Gastroesophageal sphincter (tissue), 3 donors: ENCODE measurements around the gene P4HB.

Source experiments
- EP300 ChIP-seq: sonication (generic); formaldehyde crosslinking; IDR thresholded peaks from one replicate; pipeline ENCODE4 v1.6.1; 2017; ENCODE audit warnings: antibody characterized with exemption, mild to moderate bottlenecking
- POLR2A ChIP-seq, 2 donors: fragments of 450-650 bp; IDR thresholded peaks; one replicate each; pipeline ENCODE4 v1.6.1; 2017; ENCODE audit warnings: antibody characterized with exemption in 2 of 2, mild to moderate bottlenecking in 2 of 2, moderate library complexity in 1 of 2
- TF ChIP-seq, protein P1 (sequence below), 4 experiments: fragments of 200-600 bp in 2 of 4; fragments of 450-650 bp in 2 of 4; sonication (generic) in 1 of 4; IDR thresholded peaks; one replicate each; pipeline ENCODE4 v1.5.1; 2017 to 2019; ENCODE audit warnings: antibody characterized with exemption in 4 of 4, mild to moderate bottlenecking in 2 of 4, moderate library complexity in 2 of 4

DNA sequence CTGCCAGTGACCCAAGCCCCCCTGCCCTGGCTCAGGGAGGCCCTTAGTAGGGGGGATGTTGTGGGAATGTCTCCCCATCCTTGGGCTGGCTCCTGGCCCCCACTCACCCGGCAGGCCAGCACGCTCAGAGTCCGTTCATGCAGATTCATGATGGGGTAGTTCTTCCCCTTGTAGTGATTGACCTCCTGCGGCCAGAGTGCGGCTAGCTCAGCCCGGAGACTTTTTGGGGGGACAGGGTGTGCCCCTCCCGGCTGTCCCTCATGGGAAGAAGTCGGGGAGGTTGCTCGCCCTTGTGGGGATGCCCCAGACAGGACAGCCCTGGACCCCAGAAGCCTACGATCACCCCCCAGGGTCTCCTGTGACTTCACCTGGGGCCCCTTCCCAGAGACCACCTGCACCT is 45.7 kb upstream of the P4HB start:
- TF ChIP-seq, protein P1, sequence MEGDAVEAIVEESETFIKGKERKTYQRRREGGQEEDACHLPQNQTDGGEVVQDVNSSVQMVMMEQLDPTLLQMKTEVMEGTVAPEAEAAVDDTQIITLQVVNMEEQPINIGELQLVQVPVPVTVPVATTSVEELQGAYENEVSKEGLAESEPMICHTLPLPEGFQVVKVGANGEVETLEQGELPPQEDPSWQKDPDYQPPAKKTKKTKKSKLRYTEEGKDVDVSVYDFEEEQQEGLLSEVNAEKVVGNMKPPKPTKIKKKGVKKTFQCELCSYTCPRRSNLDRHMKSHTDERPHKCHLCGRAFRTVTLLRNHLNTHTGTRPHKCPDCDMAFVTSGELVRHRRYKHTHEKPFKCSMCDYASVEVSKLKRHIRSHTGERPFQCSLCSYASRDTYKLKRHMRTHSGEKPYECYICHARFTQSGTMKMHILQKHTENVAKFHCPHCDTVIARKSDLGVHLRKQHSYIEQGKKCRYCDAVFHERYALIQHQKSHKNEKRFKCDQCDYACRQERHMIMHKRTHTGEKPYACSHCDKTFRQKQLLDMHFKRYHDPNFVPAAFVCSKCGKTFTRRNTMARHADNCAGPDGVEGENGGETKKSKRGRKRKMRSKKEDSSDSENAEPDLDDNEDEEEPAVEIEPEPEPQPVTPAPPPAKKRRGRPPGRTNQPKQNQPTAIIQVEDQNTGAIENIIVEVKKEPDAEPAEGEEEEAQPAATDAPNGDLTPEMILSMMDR (IDR thresholded peaks at IDR 0.05), result no peak
- no peak for TF ChIP-seq EP300
- TF ChIP-seq POLR2A (IDR thresholded peaks at IDR 0.05), result no peak
